Small intestine (tissue), 7 donors: ENCODE data around the gene NUDT3. TPM values are rescaled to one million over a fixed set of nuclear protein-coding genes. Genes with fewer than 3 reads are reported as not detected.
"Not testable (repeated sequence)": the region's sequence is repeated elsewhere in the genome, so short reads cannot be mapped to it uniquely, and the experiment has no call there.

Experiments
- DNase-seq, 2 donors: peaks; one replicate each; pipeline versions ENCODE4 v3.0.0 to v3.0.0-alpha.2; 2013
- FAIRE-seq: peaks from 2 replicates; lab custom pipeline; 2012; peaks lifted over from hg19 to GRCh38; lab: Jason Lieb, UNC
- H3K27ac ChIP-seq, 3 donors: one replicate each; pipeline ENCODE4 v1.5.1; 2013; ENCODE audit warnings: low read length in 2 of 3, mild to moderate bottlenecking in 2 of 3, control low read depth in 1 of 3, inconsistent platforms in 1 of 3, low read depth in 1 of 3, moderate library complexity in 1 of 3
- H3K27me3 ChIP-seq, 3 donors: one replicate each; pipeline ENCODE4 v1.6.1; 2013; ENCODE audit warnings: low read length in 3 of 3, inconsistent platforms in 1 of 3; ENCODE audit not compliant: control insufficient read depth in 3 of 3, insufficient read depth in 3 of 3
- H3K36me3 ChIP-seq, 3 donors: one replicate each; pipeline ENCODE4 v1.6.1; 2013; ENCODE audit warnings: low read length in 3 of 3, inconsistent platforms in 1 of 3, low read depth in 1 of 3, mild to moderate bottlenecking in 1 of 3, moderate library complexity in 1 of 3; ENCODE audit not compliant: control insufficient read depth in 3 of 3, insufficient read depth in 2 of 3
- H3K4me1 ChIP-seq, 3 donors: one replicate each; pipeline ENCODE4 v1.6.1; 2013; ENCODE audit warnings: low read length in 2 of 3, inconsistent platforms in 1 of 3, low read depth in 1 of 3, mild to moderate bottlenecking in 1 of 3, moderate library complexity in 1 of 3; ENCODE audit not compliant: control insufficient read depth in 3 of 3, insufficient read depth in 2 of 3
- H3K4me3 ChIP-seq, 3 donors: one replicate each; pipeline ENCODE4 v1.5.1; 2013; ENCODE audit warnings: low read length in 3 of 3, control low read depth in 1 of 3, inconsistent platforms in 1 of 3, low read depth in 1 of 3, mild to moderate bottlenecking in 1 of 3, moderate library complexity in 1 of 3
- H3K9me3 ChIP-seq, 2 donors: one replicate each; pipeline ENCODE4 v1.6.1; 2013; ENCODE audit warnings: low read depth in 1 of 2, low read length in 1 of 2; ENCODE audit not compliant: control insufficient read depth in 2 of 2, insufficient read depth in 1 of 2
- WGBS, 3 donors: extraction: QIAGEN DNeasy Blood & Tissue Kit; methylation state at CpG; one replicate each; pipeline ENCODE4 v1.1.7; 2013; 5-methylcytosine and 5-hydroxymethylcytosine counted together
- polyA plus RNA-seq, 4 donors: library from polyadenylated mRNA; stranded (reverse) in 3 of 4; unstranded in 1 of 4; fragments of 200-250 nt in 3 of 4; fragments of 120-200 nt in 1 of 4; gene quantifications; one replicate each; pipeline versions ENCODE4 v1.2.1 to v1.2.3, GENCODE V29; 2013
- donor health status: healthy with polysubstance abuse.
- donor health status: control.
- donor health status: control.
- donor health status: Bipolar disorder and iron deficiency.
- donor health status: healthy.

NUDT3 gene
- polyA plus RNA-seq, 4 donors: 6.5 to 13.4 (median 9.2) TPM

GRCh38 chr6:34324221-34324620 lies 68.2 kb downstream of the NUDT3 start:
- H3K4me3 ChIP-seq, DNase-seq, H3K27me3 ChIP-seq, H3K9me3 ChIP-seq, H3K27ac ChIP-seq, FAIRE-seq: not testable (repeated sequence)
- peaks cover 0 to 17% (median 0%) of the 10 kb centered on the region in 3 donors for H3K36me3 ChIP-seq
- 91 to 100% (median 96%) methylated on average over 2 of the region's 2 CpGs for WGBS, 3 donors
- peaks cover 0 to 12% (median 0%) of the 10 kb centered on the region in 3 donors for H3K4me1 ChIP-seq

GRCh38 chr6:34323300-34323699 lies 69.2 kb downstream of the NUDT3 start:
- WGBS, 3 donors: 92 to 96% (median 93%) methylated on average over 6 of the region's 6 CpGs
- FAIRE-seq: no peak
- Histone ChIP-seq H3K4me1 (peaks cover 0 to 20% (median 2%) of the 10 kb centered on the region in 3 donors), H3K36me3 (peaks cover 0 to 17% (median 0%) of the 10 kb centered on the region in 3 donors), H3K4me3 (no peak overlapping the region), H3K27ac (no peak overlapping the region), H3K9me3 (no peaks in the 10 kb centered on the region), H3K27me3 (no peaks in the 10 kb centered on the region)
- no peak for DNase-seq

GRCh38 chr6:34322732-34323131 lies 69.7 kb downstream of the NUDT3 start:
- Histone ChIP-seq H3K4me3 (no peak overlapping the region), H3K27me3 (no peaks in the 10 kb centered on the region), H3K36me3 (peaks cover 0 to 16% (median 0%) of the 10 kb centered on the region in 3 donors), H3K27ac (no peak overlapping the region), H3K4me1 (peaks cover 0 to 26% (median 2%) of the 10 kb centered on the region in 3 donors), H3K9me3 (no peaks in the 10 kb centered on the region)
- no peak for DNase-seq
- no peak for FAIRE-seq
- WGBS, 3 donors: 92 to 100% (median 96%) methylated on average over 1 of the region's 1 CpG

GRCh38 chr6:34321821-34322220 lies 70.6 kb downstream of the NUDT3 start:
- Histone ChIP-seq H3K9me3 (no peaks in the 10 kb centered on the region), H3K4me3 (no peak overlapping the region), H3K4me1 (peaks cover 2 to 33% (median 3%) of the 10 kb centered on the region in 3 donors), H3K27me3 (no peaks in the 10 kb centered on the region), H3K27ac (no peak overlapping the region), H3K36me3 (peaks cover 0 to 12% (median 0%) of the 10 kb centered on the region in 3 donors)
- FAIRE-seq (no peak), DNase-seq (no peak)
- 81 to 95% (median 89%) methylated on average over 5 of the region's 5 CpGs for WGBS, 3 donors

GRCh38 chr6:34319471-34319885 lies 73.0 kb downstream of the NUDT3 start:
- H3K27me3 ChIP-seq: no peaks in the 10 kb centered on the region
- DNase-seq: peak; percentile 69 to 85
- no peak overlapping the region for H3K4me3 ChIP-seq
- H3K36me3 ChIP-seq: peaks cover 0 to 10% (median 0%) of the 10 kb centered on the region in 3 donors
- no peaks in the 10 kb centered on the region for H3K9me3 ChIP-seq
- peaks cover 2 to 33% (median 3%) of the 10 kb centered on the region in 3 donors for H3K4me1 ChIP-seq
- peak overlapping the region in 1 of 3 donors; percentile 90 for H3K27ac ChIP-seq
- WGBS, 3 donors: 50 to 73% (median 72%) methylated on average over 4 of the region's 4 CpGs
- no peak for FAIRE-seq

GRCh38 chr6:34318499-34319470 lies 73.7 kb downstream of the NUDT3 start:
- DNase-seq (no peak), FAIRE-seq (no peak)
- Histone ChIP-seq H3K4me3 (no peak overlapping the region), H3K27me3 (no peaks in the 10 kb centered on the region), H3K9me3 (no peaks in the 10 kb centered on the region), H3K27ac (peak overlapping the region in 1 of 3 donors; percentile 90), H3K4me1 (peaks cover 2 to 33% (median 3%) of the 10 kb centered on the region in 3 donors), H3K36me3 (peaks cover 0 to 5% (median 0%) of the 10 kb centered on the region in 3 donors)
- WGBS, 3 donors: 83 to 86% (median 85%) methylated on average over 4 of the region's 4 CpGs

GRCh38 chr6:34317882-34318498 lies 74.5 kb downstream of the NUDT3 start:
- DNase-seq (no peak), FAIRE-seq (no peak)
- peak overlapping the region in 1 of 3 donors; percentile 90 for H3K27ac ChIP-seq
- 61 to 75% (median 73%) methylated on average over 3 of the region's 3 CpGs for WGBS, 3 donors
- H3K27me3 ChIP-seq: no peaks in the 10 kb centered on the region
- H3K4me3 ChIP-seq: no peak overlapping the region
- H3K9me3 ChIP-seq: no peaks in the 10 kb centered on the region
- peaks cover 2 to 33% (median 3%) of the 10 kb centered on the region in 3 donors for H3K4me1 ChIP-seq
- peaks cover 0 to 5% (median 0%) of the 10 kb centered on the region in 3 donors for H3K36me3 ChIP-seq

GRCh38 chr6:34317172-34317477 lies 75.3 kb downstream of the NUDT3 start:
- 98 to 100% (median 100%) methylated on average over 1 of the region's 1 CpG for WGBS, 3 donors
- FAIRE-seq: no peak
- H3K4me1 ChIP-seq: peaks cover 2 to 33% (median 3%) of the 10 kb centered on the region in 3 donors
- H3K4me3 ChIP-seq: no peak overlapping the region
- H3K27me3 ChIP-seq: no peaks in the 10 kb centered on the region
- DNase-seq: no peak
- H3K27ac ChIP-seq: no peak overlapping the region
- no peaks in the 10 kb centered on the region for H3K9me3 ChIP-seq
- peaks cover 0 to 8% (median 0%) of the 10 kb centered on the region in 3 donors for H3K36me3 ChIP-seq
